Thyroid gland (tissue), 4 donors: ENCODE results near the gene NEK6. TPM values are rescaled to one million over a fixed set of nuclear protein-coding genes. Genes with fewer than 3 reads are reported as not detected.

Source experiments
- DNase-seq, 2 donors: peaks; one replicate each; pipeline ENCODE4 v3.0.0-alpha.2; 2019
- H3K27ac ChIP-seq, 3 donors: fragments of 200-600 bp; sonication (generic); 1 replicate in 2 of 3; 2 replicates in 1 of 3; pipeline ENCODE4 v1.5.1; 2016 to 2019; ENCODE audit warnings: mild to moderate bottlenecking in 1 of 3, moderate library complexity in 1 of 3
- H3K27me3 ChIP-seq: fragments of 200-600 bp; sonication (generic); one replicate; pipeline ENCODE4 v1.5.1; 2019
- H3K36me3 ChIP-seq, 2 donors: fragments of 200-600 bp; sonication (generic); one replicate each; pipeline ENCODE4 v1.5.1; 2016 to 2019
- H3K4me1 ChIP-seq, 2 donors: fragments of 200-600 bp; sonication (generic); one replicate each; pipeline ENCODE4 v1.5.1; 2017 to 2019
- H3K4me3 ChIP-seq, 3 donors: fragments of 200-600 bp; sonication (generic); replicated peaks in 1 of 3; 1 replicate in 2 of 3; 2 replicates in 1 of 3; pipeline ENCODE4 v1.5.1; 2016; ENCODE audit warnings: mild to moderate bottlenecking in 1 of 3
- H3K9me3 ChIP-seq: fragments of 200-600 bp; sonication (generic); one replicate; pipeline ENCODE4 v1.5.1; 2017
- CTCF ChIP-seq, 6 experiments: fragments of 200-600 bp in 3 of 6; fragments of 450-650 bp in 3 of 6; sonication (generic) in 3 of 6; IDR thresholded peaks; one replicate each; pipeline ENCODE4 v1.5.1; 2016 to 2019; ENCODE audit warnings: antibody characterized with exemption in 6 of 6, mild to moderate bottlenecking in 2 of 6, inconsistent platforms in 1 of 6, moderate library complexity in 1 of 6
- POLR2A ChIP-seq, 2 donors: fragments of 450-650 bp; IDR thresholded peaks; one replicate each; pipeline ENCODE4 v1.6.1; 2017; ENCODE audit warnings: antibody characterized with exemption in 2 of 2, mild to moderate bottlenecking in 2 of 2, moderate library complexity in 1 of 2
- WGBS, 2 donors: methylation state at CpG; one replicate each; pipeline ENCODE4 v1.1.5; 2017; 5-methylcytosine and 5-hydroxymethylcytosine counted together
- intact Hi-C: fragments of 100-400 bp; cut with DNase I; formaldehyde crosslinking; loops from one replicate; pipeline ENCODE4 v1.15.1; 2023
- total RNA-seq, 4 donors: library from RNA; depleted of rRNA; stranded (reverse); fragments of >200 nt; gene quantifications; one replicate each; pipeline ENCODE4 v1.2.3, GENCODE V29; 2016

Gene NEK6
- total RNA-seq, 4 donors from 2014 or later = 10.7 to 12.8 (median 11.0) TPM

GRCh38 chr9:124220946-124221451 lies 36.8 kb upstream of the NEK6 start:
- Histone ChIP-seq H3K9me3 (no peaks in the 10 kb centered on the region), H3K4me3 (no peak overlapping the region), H3K27ac (peak overlapping the region in 1 of 3 donors; percentile 5), H3K27me3 (no peaks in the 10 kb centered on the region), H3K4me1 (peaks cover 0 to 15% of the 10 kb centered on the region in 2 donors), H3K36me3 (no peaks in the 10 kb centered on the region)
- peak in 1 of 2 donors; percentile 27 for DNase-seq
- 27 to 46% methylated on average over 6 of the region's 6 CpGs for WGBS, 2 donors
- intact Hi-C loops = no loop called here
- no peak for TF ChIP-seq CTCF (IDR thresholded peaks at IDR 0.05)
- TF ChIP-seq POLR2A (IDR thresholded peaks at IDR 0.05) = no peak

DNA sequence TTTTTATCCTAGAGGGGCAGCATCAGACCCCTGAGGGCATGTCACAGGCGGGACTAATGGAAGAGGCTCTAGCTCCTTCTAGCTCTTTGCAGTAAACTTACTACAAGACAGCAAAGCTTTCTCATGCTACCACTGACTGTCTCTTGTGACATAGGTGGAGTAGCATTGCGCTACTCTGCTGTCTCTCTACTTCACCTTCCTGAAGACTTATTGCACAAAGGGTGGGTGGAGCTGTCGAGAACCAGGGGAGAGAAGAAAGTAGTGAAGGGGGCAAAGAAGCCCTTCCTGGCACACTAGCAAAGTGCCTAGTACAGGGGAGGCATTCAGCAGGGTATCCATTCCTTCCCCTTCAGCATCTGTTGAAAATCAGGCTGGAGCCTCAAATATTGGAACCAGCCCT lies 36.1 kb upstream of the NEK6 start:
- Histone ChIP-seq H3K9me3 (no peaks in the 10 kb centered on the region), H3K27ac (no peak overlapping the region), H3K4me1 (peaks cover 0 to 15% of the 10 kb centered on the region in 2 donors), H3K4me3 (no peak overlapping the region), H3K27me3 (no peaks in the 10 kb centered on the region), H3K36me3 (no peaks in the 10 kb centered on the region)
- TF ChIP-seq POLR2A (IDR thresholded peaks at IDR 0.05) (no peak), CTCF (IDR thresholded peaks at IDR 0.05) (no peak)
- intact Hi-C loops = no loop called here
- 96 to 100% methylated on average over 3 of the region's 3 CpGs for WGBS, 2 donors
- no peak for DNase-seq

DNA sequence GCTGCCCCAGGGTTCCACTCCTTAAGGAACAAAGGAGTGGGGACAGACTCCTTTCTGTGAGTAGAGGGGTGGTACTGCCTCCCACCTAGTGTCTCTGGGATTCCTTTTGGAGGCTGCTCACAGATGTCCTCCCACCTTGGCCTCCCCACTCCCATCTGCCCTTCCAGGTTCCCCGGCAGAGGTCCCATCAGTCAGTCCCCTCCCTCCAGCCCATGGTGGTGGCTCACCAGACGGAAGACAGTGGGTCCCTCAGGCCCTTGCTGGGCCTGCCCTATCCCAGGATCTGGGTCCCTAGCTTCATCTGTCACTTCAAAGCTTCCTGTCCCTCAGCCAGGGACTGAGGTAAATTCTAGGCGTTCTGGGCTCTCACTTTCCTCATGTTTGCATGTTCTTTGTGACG lies 35.6 kb upstream of the NEK6 start:
- TF ChIP-seq POLR2A (IDR thresholded peaks at IDR 0.05) (no peak), CTCF (IDR thresholded peaks at IDR 0.05) (no peak)
- H3K36me3 ChIP-seq = no peaks in the 10 kb centered on the region
- 92 to 96% methylated on average over 4 of the region's 4 CpGs for WGBS, 2 donors
- intact Hi-C loops = no loop called here
- H3K27me3 ChIP-seq = no peaks in the 10 kb centered on the region
- H3K27ac ChIP-seq = no peak overlapping the region
- no peak overlapping the region for H3K4me3 ChIP-seq
- no peaks in the 10 kb centered on the region for H3K9me3 ChIP-seq
- DNase-seq = no peak
- peaks cover 0 to 15% of the 10 kb centered on the region in 2 donors for H3K4me1 ChIP-seq

DNA sequence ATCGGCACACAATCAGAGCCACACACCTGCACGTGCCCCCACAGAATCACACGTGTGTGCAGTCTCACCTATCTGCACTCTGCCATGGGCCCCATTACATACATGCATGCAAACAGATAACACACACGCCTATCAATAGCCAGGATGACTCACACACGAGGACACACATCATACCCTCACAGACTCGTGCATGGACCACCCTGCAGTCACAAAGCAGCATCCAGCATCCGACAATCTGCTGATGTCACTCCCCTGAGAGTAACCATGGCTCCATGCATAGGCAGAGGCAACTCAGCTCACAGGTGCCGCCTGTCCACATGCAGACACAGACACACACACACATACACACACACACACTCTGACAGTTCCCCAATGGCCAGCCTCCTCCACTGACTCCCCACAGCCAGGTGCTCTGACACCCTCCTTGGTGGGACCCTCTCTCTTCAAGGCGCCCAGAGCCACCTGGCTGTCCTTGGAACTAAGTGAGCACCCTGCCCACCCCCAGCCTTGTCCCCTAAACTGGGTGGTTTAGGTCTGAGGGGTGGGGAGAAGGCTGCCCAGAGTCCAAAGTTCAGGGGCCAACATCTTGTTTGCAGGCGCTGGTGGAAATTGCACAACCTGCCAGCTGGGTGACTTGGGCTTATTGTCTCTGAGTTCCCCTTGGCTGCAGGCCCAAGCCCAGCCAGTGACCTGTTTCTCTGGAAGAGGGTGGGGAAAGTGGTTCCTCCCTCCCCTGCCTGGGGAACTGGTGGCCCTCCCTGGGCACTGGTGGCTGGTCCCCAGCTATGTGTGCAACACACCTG lies 34.6 kb upstream of the NEK6 start:
- H3K4me1 ChIP-seq = peaks cover 0 to 15% of the 10 kb centered on the region in 2 donors
- H3K27me3 ChIP-seq = no peaks in the 10 kb centered on the region
- H3K4me3 ChIP-seq = no peak overlapping the region
- no peaks in the 10 kb centered on the region for H3K9me3 ChIP-seq
- no peaks in the 10 kb centered on the region for H3K36me3 ChIP-seq
- intact Hi-C loops = no loop called here
- TF ChIP-seq POLR2A (IDR thresholded peaks at IDR 0.05) (no peak), CTCF (IDR thresholded peaks at IDR 0.05) (no peak)
- no peak overlapping the region for H3K27ac ChIP-seq
- peak; percentile 71 to 77 for DNase-seq
- WGBS, 2 donors = 92 to 95% methylated on average over 7 to 9 of the region's 10 CpGs

- no peaks in the 10 kb centered on the region for H3K27me3 ChIP-seq
- intact Hi-C loops = no loop called here
- H3K27ac ChIP-seq = no peak overlapping the region
- H3K4me1 ChIP-seq = peaks cover 0 to 9% of the 10 kb centered on the region in 2 donors
- no peak for DNase-seq
- no peaks in the 10 kb centered on the region for H3K9me3 ChIP-seq
- H3K36me3 ChIP-seq = no peaks in the 10 kb centered on the region
- H3K4me3 ChIP-seq = no peak overlapping the region
- TF ChIP-seq CTCF (IDR thresholded peaks at IDR 0.05) (no peak), POLR2A (IDR thresholded peaks at IDR 0.05) (no peak)
These were observed 31.8 kb upstream of the NEK6 start for GRCh38 chr9:124225945-124226344.
